HepG2 (cell line): ENCODE results near the gene AGTPBP1. TPM values are rescaled to one million over a fixed set of nuclear protein-coding genes. Genes with fewer than 3 reads are reported as not detected.

Source experiments
- CENPT ChIP-seq: sonication (generic); formaldehyde crosslinking; IDR thresholded peaks from 2 replicates; pipeline ENCODE4 v1.8.0; 2022; ENCODE audit warnings: low read depth, mild to moderate bottlenecking, moderate library complexity, missing genetic modification reagents
- ETV5 ChIP-seq: IDR thresholded peaks from 2 replicates; pipeline ENCODE4 v1.6.1; 2018; ENCODE audit warnings: missing biosample characterization, missing genetic modification reagents, inconsistent platforms, borderline replicate concordance
- HMG20A ChIP-seq: IDR thresholded peaks from 2 replicates; pipeline ENCODE4 v1.6.1; 2016; ENCODE audit warnings: borderline replicate concordance
- KIAA2018 ChIP-seq: sonication (generic); formaldehyde crosslinking; IDR thresholded peaks from 2 replicates; pipeline ENCODE4 v1.5.0; 2020; ENCODE audit warnings: mild to moderate bottlenecking, missing genetic modification reagents, borderline replicate concordance
- MXI1 ChIP-seq: IDR thresholded peaks from 3 replicates; pipeline ENCODE4 v1.6.1; 2012; ENCODE audit warnings: low read depth, low read length, inconsistent platforms, borderline replicate concordance
- NFATC3 ChIP-seq: sonication (generic); formaldehyde crosslinking; IDR thresholded peaks from 2 replicates; pipeline ENCODE4 v1.5.1; 2020; ENCODE audit warnings: mild to moderate bottlenecking, missing genetic modification reagents
- NR1H2 ChIP-seq: sonication (generic); formaldehyde crosslinking; IDR thresholded peaks from 2 replicates; pipeline ENCODE4 v1.8.1; 2022; ENCODE audit warnings: low read depth, missing genetic modification reagents, borderline replicate concordance
- PATZ1 ChIP-seq: sonication (generic); formaldehyde crosslinking; IDR thresholded peaks from 2 replicates; pipeline ENCODE4 v1.4.0; 2020; ENCODE audit warnings: missing genetic modification reagents
- SRSF1 ChIP-seq: fragments of 200-400 bp; formaldehyde crosslinking; optimal IDR thresholded peaks from 2 replicates; pipeline ENCODE3; 2017; ENCODE audit warnings: mild to moderate bottlenecking, low read depth, low read length, moderate library complexity
- YY1 ChIP-seq: IDR thresholded peaks from 2 replicates; pipeline ENCODE4 v1.6.1; 2011; ENCODE audit warnings: low read length, low read depth, moderate library complexity, mild to moderate bottlenecking; ENCODE audit not compliant: insufficient read depth, insufficient replicate concordance
- ZNF138 ChIP-seq: sonication (generic); formaldehyde crosslinking; IDR thresholded peaks from 2 replicates; pipeline ENCODE4 v1.5.0; 2020; ENCODE audit warnings: mild to moderate bottlenecking, low read depth, missing genetic modification reagents
- ZNF296 ChIP-seq: sonication (generic); formaldehyde crosslinking; conservative IDR thresholded peaks from 2 replicates; pipeline ENCODE4 v1.5.0; 2020; ENCODE audit warnings: mild to moderate bottlenecking, missing genetic modification reagents
- ZNF33B ChIP-seq: sonication (generic); formaldehyde crosslinking; IDR thresholded peaks from 2 replicates; pipeline ENCODE4 v1.5.1; 2020; ENCODE audit warnings: mild to moderate bottlenecking, missing genetic modification reagents
- ZNF484 ChIP-seq: sonication (generic); formaldehyde crosslinking; IDR thresholded peaks from 2 replicates; pipeline ENCODE4 v1.5.1; 2020; ENCODE audit warnings: mild to moderate bottlenecking, low read depth, missing genetic modification reagents, borderline replicate concordance
- ZNF589 ChIP-seq: sonication (generic); formaldehyde crosslinking; conservative IDR thresholded peaks from 2 replicates; pipeline ENCODE4 v1.8.0; 2022; ENCODE audit warnings: mild to moderate bottlenecking, moderate library complexity, missing genetic modification reagents
- ZNF775 ChIP-seq: sonication (generic); formaldehyde crosslinking; IDR thresholded peaks from 2 replicates; pipeline ENCODE4 v1.4.0; 2020; ENCODE audit warnings: missing genetic modification reagents, mild to moderate bottlenecking, moderate library complexity, borderline replicate concordance
- ZNF800 ChIP-seq: sonication (generic); formaldehyde crosslinking; IDR thresholded peaks from 2 replicates; pipeline ENCODE4 v1.4.0; 2020; ENCODE audit warnings: missing genetic modification reagents
- polyA plus RNA-seq, 8 experiments: library from polyadenylated mRNA; depleted of rRNA in 3 of 8; stranded (reverse) in 7 of 8; unstranded in 1 of 8; fragments of >200 nt; fragmentation: Illumina TruSeq in 4 of 8; extraction: Trizol in 4 of 8; gene quantifications; 2 replicates each; pipeline versions ENCODE4 v1.2.1 to v1.2.3, GENCODE V29; 2011 to 2016; ENCODE audit warnings: low read depth in 4 of 8, missing spikeins in 1 of 8, mixed read lengths in 1 of 8; ENCODE audit not compliant: insufficient read depth in 1 of 8
- total RNA-seq, 5 experiments: library from RNA; depleted of rRNA; stranded (reverse); fragments of >200 nt; fragmentation: Illumina TruSeq; extraction: Trizol; gene quantifications; 2 replicates each; pipeline ENCODE4 v1.2.3, GENCODE V29; 2016; ENCODE audit warnings: low read depth in 1 of 5

The AGTPBP1 gene
- total and polyA plus RNA-seq, 2 of the 13 experiments (the other 11 are each of a cell fraction or from before 2014, with no cell fraction given): 9.7 to 22.3 TPM

GRCh38 chr9:85723215-85723614 is 18.5 kb downstream of the AGTPBP1 start (continued):
- TF ChIP-seq ZNF296 (no peak), KIAA2018 (CRISPR knock-in tag) (no peak), ZNF138 (no peak), ZNF800 (CRISPR knock-in tag) (no peak), NR1H2 (CRISPR knock-in tag) (no peak), ZNF33B (CRISPR knock-in tag) (no peak), PATZ1 (CRISPR knock-in tag) (peak; percentile 28; the same call in 1 of the 2 replicates), MXI1 (no peak), CENPT (CRISPR knock-in tag) (no peak), ETV5 (CRISPR knock-in tag) (peak; percentile 57; the same call in 1 of the 2 replicates), ZNF589 (CRISPR knock-in tag) (no peak), HMG20A (no peak), ZNF484 (no peak), ZNF775 (CRISPR knock-in tag) (no peak), YY1 (peak; percentile 92), NFATC3 (CRISPR knock-in tag) (no peak), SRSF1 (no peak)
